Measurements from ENCODE around the gene GLRX2. TPM values are rescaled to one million over a fixed set of nuclear protein-coding genes. Genes with fewer than 3 reads are reported as not detected.

The GLRX2 gene
- total and polyA plus RNA-seq, 2 of the 8 experiments (the other 6 are each of a cell fraction or from before 2014, with no cell fraction given): 4.8 to 13.5 TPM

GRCh38 chr1:193060938-193061337 lies 44.3 kb downstream of the GLRX2 start:
- no peak overlapping the region for H4K8ac ChIP-seq (ENCODE audit: extremely low read depth, insufficient read depth, low read length)
- H3K4me3 ChIP-seq (ENCODE audit: extremely low read depth in 1 of 4, insufficient read depth in 2 of 4, low read depth in 3 of 4, low read length in 4 of 4): peak overlapping the region; percentile 94 to 96 (median 94); a peak in 5 of 8 replicates
- H3K23me2 ChIP-seq (ENCODE audit: low read depth, low read length): peaks cover 9% of the 10 kb centered on the region
- 35% methylated on average over 2 of the region's 2 CpGs; no CpG with 5 or more reads in 1 of the 2 experiments for WGBS, 2 experiments (ENCODE audit: extremely low coverage in 1 of 2, insufficient coverage in 1 of 2, insufficient read length in 1 of 2, insufficient replicate concordance in 2 of 2, low coverage in 1 of 2, low lambda C conversion rate in 2 of 2, missing lambda C conversion rate in 1 of 2)
- peak overlapping the region; percentile 87 to 91 for H3K4me2 ChIP-seq (ENCODE audit: insufficient read depth in 1 of 2, low read depth in 2 of 2, low read length in 2 of 2)
- no peak overlapping the region for H3K23ac ChIP-seq (ENCODE audit: insufficient read length)
- no peak overlapping the region for H2BK120ac ChIP-seq (replicated peaks; ENCODE audit: low read depth, low read length)
- ChIA-PET POLR2A (ENCODE audit: partially characterized antibody) (interaction anchor here (0.7 kb wide), 1 partner anchor 44 kb away, joined by 3 read pairs; the partner anchor contains the start of gene GLRX2), CTCF (ENCODE audit: partially characterized antibody) (no interaction called here)
- H3K27me3 ChIP-seq (replicated peaks in 1 of 4; ENCODE audit: control insufficient read depth in 3 of 4, extremely low read depth in 1 of 4, insufficient read depth in 3 of 4, low read length in 3 of 4): no peaks in the 10 kb centered on the region
- H3K18ac ChIP-seq (ENCODE audit: extremely low read depth, low read length): no peak overlapping the region
- no peak overlapping the region for H2BK15ac ChIP-seq (ENCODE audit: low read length)
- peaks cover 9% of the 10 kb centered on the region; the same call in 1 of the 2 replicates for H3K79me1 ChIP-seq (ENCODE audit: low read depth, low read length)
- H3K56ac ChIP-seq (replicated peaks; ENCODE audit: insufficient read length, low read depth, low read length): no peak overlapping the region
- peaks cover 10% of the 10 kb centered on the region in 2 experiments for H4K20me1 ChIP-seq (replicated peaks in 1 of 2; ENCODE audit: control insufficient read depth in 1 of 2, insufficient read depth in 2 of 2, low read length in 2 of 2)
- H3K79me2 ChIP-seq (ENCODE audit: control insufficient read depth in 1 of 2, insufficient read depth in 2 of 2, low read length in 2 of 2): peaks cover 20 to 88% of the 10 kb centered on the region in 2 experiments
- no peak overlapping the region for H2AK5ac ChIP-seq (ENCODE audit: low read depth, low read length)
- FAIRE-seq (no peak), DNase-seq (ENCODE audit: low read depth in 1 of 2, low spot score in 2 of 2) (no peak)
- H2BK5ac ChIP-seq (ENCODE audit: low read depth, low read length): no peak overlapping the region
- H3K27ac ChIP-seq (ENCODE audit: low read depth, low read length): no peak overlapping the region
- no peak overlapping the region for H2BK12ac ChIP-seq (ENCODE audit: low read depth, low read length)
- H3K36me3 ChIP-seq (ENCODE audit: control insufficient read depth in 2 of 4, insufficient read depth in 4 of 4, low read length in 3 of 4): no peaks in the 10 kb centered on the region
- no peaks in the 10 kb centered on the region for H3K9me3 ChIP-seq (ENCODE audit: insufficient read depth in 2 of 2, low read depth in 1 of 2, low read length in 1 of 2)
- no peak overlapping the region for H2BK20ac ChIP-seq (ENCODE audit: low read length)
- H4K91ac ChIP-seq (replicated peaks; ENCODE audit: insufficient read length, low read length): no peak overlapping the region
- H3K4me1 ChIP-seq (replicated peaks in 1 of 4; ENCODE audit: control insufficient read depth in 3 of 4, insufficient read depth in 4 of 4, low read length in 3 of 4): peaks cover 0 to 5% (median 3%) of the 10 kb centered on the region in 4 experiments; a peak in 3 of 7 replicates
- TF ChIP-seq CTCF (IDR thresholded peaks at IDR 0.05; ENCODE audit: control extremely low read depth in 1 of 3, insufficient read depth in 1 of 3, low read depth in 1 of 3, low read length in 3 of 3) (no peak), EZH2 (IDR thresholded peaks at IDR 0.05; ENCODE audit: low read depth, low read length, severe bottlenecking) (no peak), YY1 (IDR thresholded peaks at IDR 0.05; ENCODE audit: low read depth, low read length) (no peak), CREB1 (IDR thresholded peaks at IDR 0.05) (no peak), FOSL1 (IDR thresholded peaks at IDR 0.05; ENCODE audit: insufficient read depth, low read depth, low read length) (no peak), KDM1A (IDR thresholded peaks at IDR 0.05; ENCODE audit: borderline replicate concordance, low read length) (no peak)
- no peak overlapping the region for H3K4ac ChIP-seq (replicated peaks; ENCODE audit: insufficient read length, low read depth, low read length)
- H3K14ac ChIP-seq (ENCODE audit: insufficient read length): no peak overlapping the region
- peak overlapping the region in 2 of 4 experiments; percentile 40 to 95; a peak in 1 of 7 replicates for H3K9ac ChIP-seq (replicated peaks in 1 of 4; ENCODE audit: extremely low read depth in 1 of 4, low read depth in 3 of 4, low read length in 3 of 4)
- no peak overlapping the region for H4K5ac ChIP-seq (ENCODE audit: insufficient read length, low read depth, low read length)
- H2AFZ ChIP-seq (ENCODE audit: low read length): no peak overlapping the region
